ENCODE measurements around the gene DNER. TPM values are rescaled to one million over a fixed set of nuclear protein-coding genes. Genes with fewer than 3 reads are reported as not detected.

Gene DNER
- total and polyA plus RNA-seq, 7 donors = 0.10 to 0.87 (median 0.35) TPM; not detected in 1

DNA sequence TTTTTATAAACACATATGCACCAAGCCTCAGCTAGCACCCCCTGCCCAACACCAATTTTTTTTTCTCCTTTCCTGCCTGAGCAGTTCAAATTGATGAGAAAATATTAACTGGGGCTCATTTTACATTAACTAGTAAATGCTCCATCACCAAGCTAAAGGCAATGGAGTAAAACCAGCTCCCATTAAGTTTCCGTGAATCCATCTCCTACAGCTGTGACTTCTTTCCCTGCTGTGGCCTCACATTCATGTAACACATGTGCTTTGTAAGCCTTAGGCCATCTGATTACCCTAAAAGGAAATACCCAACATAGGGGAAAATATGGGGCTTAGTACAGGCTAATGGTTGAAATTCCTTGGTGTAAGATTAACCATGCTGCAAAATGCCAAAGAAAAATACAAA is 60.8 kb downstream of the DNER start:
- 34 to 38% (median 34%) methylated on average over 1 of the region's 1 CpG for WGBS, 3 donors

DNA sequence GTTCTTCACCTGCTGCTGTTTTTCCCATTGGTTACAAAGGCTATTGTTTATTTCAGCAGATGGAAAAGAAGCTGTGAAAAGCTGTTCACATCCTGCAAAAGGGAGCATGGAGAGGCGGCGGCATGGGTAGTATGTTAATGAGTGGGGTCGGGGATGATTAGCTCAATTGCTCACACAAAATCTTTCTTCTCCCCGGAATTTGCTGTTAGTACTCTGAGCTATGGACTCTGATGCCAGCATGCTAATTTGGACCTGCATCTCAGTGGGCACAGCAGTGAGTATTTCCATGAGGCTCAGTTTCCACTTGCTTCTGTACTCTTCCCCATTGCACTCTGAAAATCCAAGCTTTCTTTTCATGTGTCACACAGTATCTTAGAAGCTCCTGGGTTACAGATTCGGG is 61.6 kb downstream of the DNER start:
- Histone ChIP-seq H3K27me3 (ENCODE audit: insufficient read depth in 3 of 3, low read length in 2 of 3) (peaks cover 0 to 2% (median 0%) of the 10 kb centered on the region in 3 donors), H3K4me3 (no peak overlapping the region), H3K27ac (no peak overlapping the region), H3K36me3 (ENCODE audit: insufficient read depth in 1 of 2, low read depth in 1 of 2) (no peaks in the 10 kb centered on the region), H3K9me3 (no peaks in the 10 kb centered on the region), H3K4me1 (no peaks in the 10 kb centered on the region)
- WGBS, 3 donors = 41 to 53% (median 45%) methylated on average over 5 of the region's 5 CpGs
- ATAC-seq = no peak
- intact Hi-C loops (cut with DNase I) = no loop called here
- TF ChIP-seq, protein P1, sequence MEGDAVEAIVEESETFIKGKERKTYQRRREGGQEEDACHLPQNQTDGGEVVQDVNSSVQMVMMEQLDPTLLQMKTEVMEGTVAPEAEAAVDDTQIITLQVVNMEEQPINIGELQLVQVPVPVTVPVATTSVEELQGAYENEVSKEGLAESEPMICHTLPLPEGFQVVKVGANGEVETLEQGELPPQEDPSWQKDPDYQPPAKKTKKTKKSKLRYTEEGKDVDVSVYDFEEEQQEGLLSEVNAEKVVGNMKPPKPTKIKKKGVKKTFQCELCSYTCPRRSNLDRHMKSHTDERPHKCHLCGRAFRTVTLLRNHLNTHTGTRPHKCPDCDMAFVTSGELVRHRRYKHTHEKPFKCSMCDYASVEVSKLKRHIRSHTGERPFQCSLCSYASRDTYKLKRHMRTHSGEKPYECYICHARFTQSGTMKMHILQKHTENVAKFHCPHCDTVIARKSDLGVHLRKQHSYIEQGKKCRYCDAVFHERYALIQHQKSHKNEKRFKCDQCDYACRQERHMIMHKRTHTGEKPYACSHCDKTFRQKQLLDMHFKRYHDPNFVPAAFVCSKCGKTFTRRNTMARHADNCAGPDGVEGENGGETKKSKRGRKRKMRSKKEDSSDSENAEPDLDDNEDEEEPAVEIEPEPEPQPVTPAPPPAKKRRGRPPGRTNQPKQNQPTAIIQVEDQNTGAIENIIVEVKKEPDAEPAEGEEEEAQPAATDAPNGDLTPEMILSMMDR (IDR thresholded peaks at IDR 0.05) = no peak
- no peak for DNase-seq

More for the DNA sequence above, 60.8 kb downstream of the DNER start:
- H3K27me3 ChIP-seq (ENCODE audit: insufficient read depth in 3 of 3, low read length in 2 of 3) = peaks cover 0 to 2% (median 0%) of the 10 kb centered on the region in 3 donors
- ATAC-seq (no peak), DNase-seq (no peak)
- intact Hi-C loops (cut with DNase I) = no loop called here
- no peak overlapping the region for H3K27ac ChIP-seq
- TF ChIP-seq, protein P1 (IDR thresholded peaks at IDR 0.05) = no peak
- H3K4me1 ChIP-seq = no peaks in the 10 kb centered on the region
- no peak overlapping the region for H3K4me3 ChIP-seq
- H3K36me3 ChIP-seq (ENCODE audit: insufficient read depth in 1 of 2, low read depth in 1 of 2) = no peaks in the 10 kb centered on the region
- no peaks in the 10 kb centered on the region for H3K9me3 ChIP-seq

DNA sequence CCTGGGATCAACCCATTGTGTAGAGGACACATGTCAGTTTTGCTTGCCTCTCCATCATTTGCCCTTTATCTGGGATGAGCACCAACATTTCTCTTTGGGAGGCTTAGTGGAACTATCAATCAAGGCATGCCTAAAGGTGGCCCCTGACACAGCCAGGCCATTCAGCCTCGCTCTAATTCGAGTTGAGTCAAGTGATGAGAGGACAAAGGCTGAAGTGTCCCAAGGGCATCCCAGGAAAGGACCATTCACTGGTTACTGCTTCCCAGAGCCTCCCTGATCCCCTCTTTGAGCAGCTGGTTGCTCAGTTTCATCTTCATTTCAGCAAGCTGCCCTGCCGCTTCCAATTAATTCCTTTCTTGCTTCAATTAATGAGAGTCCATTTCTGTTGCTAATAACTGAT is 63.5 kb downstream of the DNER start:
- intact Hi-C loops (cut with DNase I) = no loop called here
- DNase-seq (no peak), ATAC-seq (no peak)
- Histone ChIP-seq H3K4me3 (no peak overlapping the region), H3K4me1 (no peaks in the 10 kb centered on the region), H3K36me3 (ENCODE audit: insufficient read depth in 1 of 2, low read depth in 1 of 2) (no peaks in the 10 kb centered on the region), H3K27ac (no peak overlapping the region), H3K27me3 (ENCODE audit: insufficient read depth in 3 of 3, low read length in 2 of 3) (peaks cover 0 to 2% (median 0%) of the 10 kb centered on the region in 3 donors), H3K9me3 (no peaks in the 10 kb centered on the region)
- TF ChIP-seq, protein P1 (IDR thresholded peaks at IDR 0.05) = no peak
- WGBS, 3 donors = 76 to 85% (median 83%) methylated on average over 3 of the region's 3 CpGs

DNA sequence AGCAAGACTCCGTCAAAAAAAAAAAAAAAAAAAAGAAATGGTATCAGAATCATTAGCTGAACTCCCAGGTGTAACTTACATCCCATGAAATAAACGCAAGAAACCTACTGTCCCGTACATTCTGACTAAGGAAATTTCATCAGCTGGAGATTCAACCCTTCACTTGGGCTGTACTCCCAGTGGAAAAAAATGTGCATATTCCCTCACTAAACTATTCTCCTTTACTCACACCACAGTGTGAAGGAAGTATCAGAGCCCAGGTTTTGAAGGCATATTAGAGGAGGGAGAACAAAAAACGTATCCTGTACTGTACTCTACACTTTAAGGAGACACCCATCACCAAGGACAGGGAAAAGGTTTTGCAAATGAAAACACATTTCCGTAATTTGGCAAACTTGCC is 64.3 kb downstream of the DNER start:
- intact Hi-C loops (cut with DNase I) = no loop called here
- no peak for ATAC-seq
- DNase-seq = no peak
- Histone ChIP-seq H3K4me1 (no peaks in the 10 kb centered on the region), H3K9me3 (no peaks in the 10 kb centered on the region), H3K27ac (no peak overlapping the region), H3K4me3 (no peak overlapping the region), H3K27me3 (ENCODE audit: insufficient read depth in 3 of 3, low read length in 2 of 3) (peaks cover 0 to 2% (median 0%) of the 10 kb centered on the region in 3 donors), H3K36me3 (ENCODE audit: insufficient read depth in 1 of 2, low read depth in 1 of 2) (no peaks in the 10 kb centered on the region)
- 76 to 81% (median 79%) methylated on average over 4 to 5 of the region's 5 CpGs for WGBS, 3 donors
- TF ChIP-seq, protein P1 (IDR thresholded peaks at IDR 0.05) = no peak

DNA sequence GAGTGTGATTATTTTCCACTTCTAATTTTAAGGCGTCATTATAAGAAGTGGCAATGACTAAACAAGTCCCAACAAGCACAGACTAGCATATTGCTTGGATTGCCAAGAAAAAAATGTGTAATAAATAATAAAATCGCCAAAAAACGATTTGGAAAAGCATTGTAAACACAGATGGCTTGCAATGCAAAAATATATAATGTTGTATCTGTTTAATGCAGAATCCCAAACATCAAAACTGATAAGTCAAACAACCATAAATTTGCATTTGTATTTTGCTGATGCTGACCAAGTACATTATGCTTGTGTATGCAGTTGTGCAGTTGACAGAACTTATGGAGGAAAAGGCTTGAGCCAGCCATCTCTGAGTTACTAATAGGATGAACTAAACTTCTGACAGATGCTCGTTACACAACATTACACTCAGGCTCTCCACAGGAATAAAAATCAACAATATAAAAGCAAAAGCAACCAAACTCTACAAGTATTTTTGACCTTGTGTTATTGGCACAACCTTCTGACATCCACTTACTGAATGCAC is 68.1 kb downstream of the DNER start:
- TF ChIP-seq, protein P1 (IDR thresholded peaks at IDR 0.05) = no peak
- H3K9me3 ChIP-seq = no peaks in the 10 kb centered on the region
- ATAC-seq = no peak
- peaks cover 0 to 2% (median 0%) of the 10 kb centered on the region in 3 donors for H3K27me3 ChIP-seq (ENCODE audit: insufficient read depth in 3 of 3, low read length in 2 of 3)
- H3K27ac ChIP-seq = no peak overlapping the region
- H3K4me1 ChIP-seq = no peaks in the 10 kb centered on the region
- no peak overlapping the region for H3K4me3 ChIP-seq
- 67 to 73% (median 69%) methylated on average over 4 of the region's 4 CpGs for WGBS, 3 donors
- DNase-seq = no peak
- H3K36me3 ChIP-seq (ENCODE audit: insufficient read depth in 1 of 2, low read depth in 1 of 2) = no peaks in the 10 kb centered on the region
- intact Hi-C loops (cut with DNase I) = no loop called here

All from psoas muscle (tissue), 8 donors.